ENCODE results near the gene PLCH1. TPM values are rescaled to one million over a fixed set of nuclear protein-coding genes. Genes with fewer than 3 reads are reported as not detected.

Gene PLCH1
- total RNA-seq, 1 donor from 2014 or later, result 7.6 TPM

- no peaks in the 10 kb centered on the region for H3K36me3 Mint-ChIP-seq
- H3K4me3 Mint-ChIP-seq, result no peak overlapping the region
Observed at GRCh38 chr3:155704061-155704460, 40.8 kb downstream of the PLCH1 start.

GRCh38 chr3:155702745-155703591 is 41.9 kb downstream of the PLCH1 start:
- TF ChIP-seq CTCF (conservative IDR thresholded peaks at IDR 0.05), result no peak
- Mint-ChIP-seq H3K4me3 (no peak overlapping the region), H3K4me1 (ENCODE audit: unreplicated experiment) (peaks cover 17% of the 10 kb centered on the region), H3K36me3 (no peaks in the 10 kb centered on the region), H3K9me3 (no peaks in the 10 kb centered on the region), H3K27me3 (no peaks in the 10 kb centered on the region), H3K27ac (no peak overlapping the region)
- no peak for DNase-seq (ENCODE audit: extremely low spot score, unreplicated experiment)

More at GRCh38 chr3:155704061-155704460, 40.8 kb downstream of the PLCH1 start:
- DNase-seq (ENCODE audit: extremely low spot score, unreplicated experiment), result no peak
- no peak overlapping the region for H3K27ac Mint-ChIP-seq
- peaks cover 17% of the 10 kb centered on the region for H3K4me1 Mint-ChIP-seq (ENCODE audit: unreplicated experiment)
- TF ChIP-seq CTCF (conservative IDR thresholded peaks at IDR 0.05), result no peak
- H3K27me3 Mint-ChIP-seq, result no peaks in the 10 kb centered on the region
- H3K9me3 Mint-ChIP-seq, result no peaks in the 10 kb centered on the region

GRCh38 chr3:155701882-155702465 is 42.9 kb downstream of the PLCH1 start:
- Mint-ChIP-seq H3K27me3 (peaks cover 2% of the 10 kb centered on the region), H3K4me1 (ENCODE audit: unreplicated experiment) (peaks cover 17% of the 10 kb centered on the region), H3K27ac (no peak overlapping the region), H3K9me3 (no peaks in the 10 kb centered on the region), H3K36me3 (no peaks in the 10 kb centered on the region), H3K4me3 (no peak overlapping the region)
- TF ChIP-seq CTCF (conservative IDR thresholded peaks at IDR 0.05), result peak; percentile 91
- no peak for DNase-seq (ENCODE audit: extremely low spot score, unreplicated experiment)

- peak overlapping the region; percentile 10 for H3K27ac Mint-ChIP-seq
- no peak for TF ChIP-seq CTCF (conservative IDR thresholded peaks at IDR 0.05)
- DNase-seq (ENCODE audit: extremely low spot score, unreplicated experiment), result no peak
- H3K27me3 Mint-ChIP-seq, result peaks cover 2% of the 10 kb centered on the region
- H3K9me3 Mint-ChIP-seq, result no peaks in the 10 kb centered on the region
- no peaks in the 10 kb centered on the region for H3K36me3 Mint-ChIP-seq
- peaks cover 7% of the 10 kb centered on the region for H3K4me1 Mint-ChIP-seq (ENCODE audit: unreplicated experiment)
- no peak overlapping the region for H3K4me3 Mint-ChIP-seq
Observed at GRCh38 chr3:155697542-155697941, 47.3 kb downstream of the PLCH1 start.

DNA sequence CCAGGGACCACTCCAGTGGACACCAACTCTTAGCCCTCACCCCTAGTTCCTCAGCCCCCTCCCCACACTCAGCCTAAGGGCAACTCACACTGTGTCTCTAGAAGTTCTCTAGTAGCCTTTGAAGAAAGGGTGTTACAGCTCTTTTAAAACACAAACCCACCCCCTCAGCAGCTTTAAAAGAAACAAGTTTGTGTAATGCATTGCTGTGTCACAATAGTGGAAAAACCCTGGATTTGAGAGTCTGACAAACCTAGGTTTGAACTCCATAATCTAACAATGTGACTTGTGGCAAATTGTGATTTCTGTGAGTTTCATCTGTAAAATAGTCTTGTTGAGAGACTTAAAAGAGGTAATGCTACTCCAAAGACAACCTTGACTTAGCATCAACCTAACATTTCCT is 54.0 kb downstream of the PLCH1 start:
- Mint-ChIP-seq H3K4me1 (ENCODE audit: unreplicated experiment) (no peaks in the 10 kb centered on the region), H3K9me3 (peaks cover 4% of the 10 kb centered on the region), H3K4me3 (no peak overlapping the region), H3K27ac (no peak overlapping the region), H3K36me3 (no peaks in the 10 kb centered on the region), H3K27me3 (peaks cover 4% of the 10 kb centered on the region)
- no peak for DNase-seq (ENCODE audit: extremely low spot score, unreplicated experiment)
- TF ChIP-seq CTCF (conservative IDR thresholded peaks at IDR 0.05), result no peak
